RWPE2 (cell line): ENCODE data around the gene ZBED4.

Experiments
- ATAC-seq: fragments of 200-7000 bp; cut with Tn5 transposase; 3 replicates; pipeline ENCODE4 v1.9.1; 2021; ENCODE audit warnings: low read depth
- DNase-seq: peaks from one replicate; pipeline ENCODE4 v3.0.0-alpha.2; 2020; ENCODE audit warnings: low spot score
- H3K27ac ChIP-seq: fragments of 450-650 bp; 2 replicates; pipeline ENCODE4 v1.5.1; 2017; ENCODE audit warnings: mild to moderate bottlenecking; ENCODE audit not compliant: poor library complexity, severe bottlenecking
- H3K27me3 ChIP-seq: fragments of 250-450 bp; sonication (Bioruptor Pico); 2 replicates; pipeline ENCODE4 v1.5.1; 2021; ENCODE audit warnings: mild to moderate bottlenecking, moderate library complexity; ENCODE audit not compliant: insufficient read depth, poor library complexity, severe bottlenecking
- H3K36me3 ChIP-seq: fragments of 250-450 bp; sonication (Bioruptor Pico); 2 replicates; pipeline ENCODE4 v1.5.1; 2020; ENCODE audit warnings: low read depth, mild to moderate bottlenecking, moderate library complexity
- H3K4me1 ChIP-seq: fragments of 250-450 bp; sonication (Bioruptor Pico); 2 replicates; pipeline ENCODE4 v1.5.1; 2021; ENCODE audit warnings: mild to moderate bottlenecking, moderate library complexity; ENCODE audit not compliant: insufficient read depth, poor library complexity, severe bottlenecking
- H3K4me3 ChIP-seq: fragments of 250-450 bp; sonication (Bioruptor Pico); 2 replicates; pipeline ENCODE4 v1.5.1; 2021; ENCODE audit warnings: mild to moderate bottlenecking, moderate library complexity; ENCODE audit not compliant: severe bottlenecking
- H3K9me3 ChIP-seq: fragments of 250-450 bp; sonication (Bioruptor Pico); 2 replicates; pipeline ENCODE4 v1.5.1; 2021; ENCODE audit warnings: mild to moderate bottlenecking, moderate library complexity; ENCODE audit not compliant: severe bottlenecking
- TF ChIP-seq, protein P1 (sequence below): fragments of 450-650 bp; IDR thresholded peaks from one replicate; pipeline ENCODE4 v1.5.1; 2017; ENCODE audit warnings: mild to moderate bottlenecking, moderate library complexity; ENCODE audit not compliant: poor library complexity, severe bottlenecking

ZBED4 gene

GRCh38 chr22:49884075-49884474 lies 30.4 kb downstream of the ZBED4 start:
- H3K27me3 ChIP-seq, result no peaks in the 10 kb centered on the region
- H3K27ac ChIP-seq, result no peak overlapping the region
- no peaks in the 10 kb centered on the region for H3K9me3 ChIP-seq
- H3K4me1 ChIP-seq, result no peaks in the 10 kb centered on the region
- no peak for ATAC-seq
- DNase-seq, result no peak
- TF ChIP-seq, protein P1, sequence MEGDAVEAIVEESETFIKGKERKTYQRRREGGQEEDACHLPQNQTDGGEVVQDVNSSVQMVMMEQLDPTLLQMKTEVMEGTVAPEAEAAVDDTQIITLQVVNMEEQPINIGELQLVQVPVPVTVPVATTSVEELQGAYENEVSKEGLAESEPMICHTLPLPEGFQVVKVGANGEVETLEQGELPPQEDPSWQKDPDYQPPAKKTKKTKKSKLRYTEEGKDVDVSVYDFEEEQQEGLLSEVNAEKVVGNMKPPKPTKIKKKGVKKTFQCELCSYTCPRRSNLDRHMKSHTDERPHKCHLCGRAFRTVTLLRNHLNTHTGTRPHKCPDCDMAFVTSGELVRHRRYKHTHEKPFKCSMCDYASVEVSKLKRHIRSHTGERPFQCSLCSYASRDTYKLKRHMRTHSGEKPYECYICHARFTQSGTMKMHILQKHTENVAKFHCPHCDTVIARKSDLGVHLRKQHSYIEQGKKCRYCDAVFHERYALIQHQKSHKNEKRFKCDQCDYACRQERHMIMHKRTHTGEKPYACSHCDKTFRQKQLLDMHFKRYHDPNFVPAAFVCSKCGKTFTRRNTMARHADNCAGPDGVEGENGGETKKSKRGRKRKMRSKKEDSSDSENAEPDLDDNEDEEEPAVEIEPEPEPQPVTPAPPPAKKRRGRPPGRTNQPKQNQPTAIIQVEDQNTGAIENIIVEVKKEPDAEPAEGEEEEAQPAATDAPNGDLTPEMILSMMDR, result no peak
- H3K4me3 ChIP-seq, result no peak overlapping the region
- H3K36me3 ChIP-seq, result peaks cover 55% of the 10 kb centered on the region

DNA sequence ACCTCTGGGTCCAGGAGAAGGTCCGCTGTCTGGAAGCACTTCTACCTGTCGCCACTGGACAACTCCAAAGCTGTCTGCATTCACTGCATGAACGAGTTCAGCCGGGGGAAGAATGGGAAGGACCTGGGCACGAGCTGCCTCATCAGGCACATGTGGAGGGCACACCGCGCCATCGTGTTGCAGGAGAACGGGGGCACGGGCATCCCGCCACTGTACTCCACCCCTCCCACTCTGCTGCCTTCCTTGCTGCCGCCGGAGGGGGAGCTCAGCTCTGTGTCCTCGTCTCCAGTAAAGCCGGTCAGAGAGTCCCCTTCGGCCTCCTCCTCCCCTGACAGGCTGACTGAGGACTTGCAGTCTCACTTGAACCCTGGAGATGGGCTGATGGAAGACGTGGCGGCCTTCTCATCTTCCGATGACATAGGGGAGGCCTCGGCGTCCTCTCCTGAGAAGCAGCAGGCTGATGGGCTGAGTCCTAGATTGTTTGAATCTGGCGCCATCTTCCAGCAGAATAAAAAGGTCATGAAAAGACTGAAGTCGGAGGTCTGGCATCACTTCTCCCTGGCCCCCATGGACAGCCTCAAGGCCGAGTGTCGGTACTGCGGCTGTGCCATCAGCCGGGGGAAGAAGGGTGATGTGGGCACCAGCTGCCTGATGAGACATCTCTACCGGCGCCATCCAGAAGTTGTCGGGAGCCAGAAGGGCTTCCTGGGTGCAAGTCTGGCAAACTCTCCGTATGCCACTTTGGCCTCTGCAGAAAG lies 31.0 kb downstream of the ZBED4 start:
- Histone ChIP-seq H3K4me1 (no peaks in the 10 kb centered on the region), H3K9me3 (peaks cover 3% of the 10 kb centered on the region), H3K36me3 (peaks cover 61% of the 10 kb centered on the region), H3K27me3 (no peaks in the 10 kb centered on the region), H3K27ac (no peak overlapping the region), H3K4me3 (no peak overlapping the region)
- DNase-seq (no peak), ATAC-seq (no peak)
- TF ChIP-seq, protein P1, result no peak

DNA sequence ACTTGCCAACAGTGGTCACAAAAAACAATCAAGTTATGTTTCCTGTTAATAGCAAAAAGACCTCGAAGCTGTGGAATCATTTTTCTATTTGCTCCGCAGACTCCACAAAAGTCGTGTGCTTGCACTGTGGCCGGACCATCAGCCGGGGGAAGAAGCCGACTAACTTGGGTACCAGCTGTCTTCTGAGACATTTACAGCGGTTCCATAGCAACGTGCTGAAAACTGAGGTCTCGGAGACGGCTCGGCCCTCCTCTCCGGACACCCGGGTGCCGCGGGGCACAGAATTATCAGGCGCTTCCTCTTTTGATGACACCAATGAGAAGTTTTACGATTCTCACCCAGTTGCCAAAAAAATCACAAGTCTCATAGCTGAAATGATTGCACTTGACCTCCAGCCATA lies 31.6 kb downstream of the ZBED4 start:
- peaks cover 6% of the 10 kb centered on the region for H3K9me3 ChIP-seq
- H3K36me3 ChIP-seq, result peaks cover 67% of the 10 kb centered on the region
- ATAC-seq (no peak), DNase-seq (no peak)
- H3K4me1 ChIP-seq, result no peaks in the 10 kb centered on the region
- H3K27ac ChIP-seq, result no peak overlapping the region
- H3K4me3 ChIP-seq, result no peak overlapping the region
- H3K27me3 ChIP-seq, result no peaks in the 10 kb centered on the region
- TF ChIP-seq, protein P1, result no peak

DNA sequence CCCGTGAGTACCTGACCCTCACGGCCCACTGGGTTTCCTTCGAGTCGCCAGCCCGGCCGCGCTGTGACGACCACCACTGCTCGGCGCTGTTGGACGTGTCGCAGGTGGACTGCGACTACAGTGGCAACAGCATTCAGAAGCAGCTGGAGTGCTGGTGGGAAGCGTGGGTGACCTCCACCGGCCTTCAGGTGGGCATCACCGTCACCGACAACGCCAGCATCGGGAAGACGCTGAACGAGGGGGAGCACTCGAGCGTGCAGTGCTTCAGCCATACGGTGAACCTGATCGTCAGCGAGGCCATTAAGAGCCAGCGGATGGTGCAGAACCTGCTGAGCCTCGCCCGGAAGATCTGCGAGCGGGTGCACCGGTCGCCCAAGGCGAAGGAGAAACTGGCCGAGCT lies 32.2 kb downstream of the ZBED4 start:
- Histone ChIP-seq H3K27ac (no peak overlapping the region), H3K4me1 (no peaks in the 10 kb centered on the region), H3K36me3 (peaks cover 71% of the 10 kb centered on the region), H3K4me3 (no peak overlapping the region), H3K9me3 (peaks cover 6% of the 10 kb centered on the region), H3K27me3 (no peaks in the 10 kb centered on the region)
- ATAC-seq, result no peak
- DNase-seq, result no peak
- TF ChIP-seq, protein P1, result no peak

- Histone ChIP-seq H3K36me3 (peaks cover 78% of the 10 kb centered on the region), H3K4me1 (no peaks in the 10 kb centered on the region)
These were observed 32.9 kb downstream of the ZBED4 start for GRCh38 chr22:49886346-49887063.

More at GRCh38 chr22:49886346-49887063, 32.9 kb downstream of the ZBED4 start:
- H3K9me3 ChIP-seq, result peaks cover 8% of the 10 kb centered on the region
- H3K27me3 ChIP-seq, result no peaks in the 10 kb centered on the region
- ATAC-seq (no peak), DNase-seq (no peak)
- H3K4me3 ChIP-seq, result no peak overlapping the region
- H3K27ac ChIP-seq, result no peak overlapping the region
- TF ChIP-seq, protein P1, result no peak
